ENCODE measurements around the gene EVA1A.

Gene EVA1A

DNA sequence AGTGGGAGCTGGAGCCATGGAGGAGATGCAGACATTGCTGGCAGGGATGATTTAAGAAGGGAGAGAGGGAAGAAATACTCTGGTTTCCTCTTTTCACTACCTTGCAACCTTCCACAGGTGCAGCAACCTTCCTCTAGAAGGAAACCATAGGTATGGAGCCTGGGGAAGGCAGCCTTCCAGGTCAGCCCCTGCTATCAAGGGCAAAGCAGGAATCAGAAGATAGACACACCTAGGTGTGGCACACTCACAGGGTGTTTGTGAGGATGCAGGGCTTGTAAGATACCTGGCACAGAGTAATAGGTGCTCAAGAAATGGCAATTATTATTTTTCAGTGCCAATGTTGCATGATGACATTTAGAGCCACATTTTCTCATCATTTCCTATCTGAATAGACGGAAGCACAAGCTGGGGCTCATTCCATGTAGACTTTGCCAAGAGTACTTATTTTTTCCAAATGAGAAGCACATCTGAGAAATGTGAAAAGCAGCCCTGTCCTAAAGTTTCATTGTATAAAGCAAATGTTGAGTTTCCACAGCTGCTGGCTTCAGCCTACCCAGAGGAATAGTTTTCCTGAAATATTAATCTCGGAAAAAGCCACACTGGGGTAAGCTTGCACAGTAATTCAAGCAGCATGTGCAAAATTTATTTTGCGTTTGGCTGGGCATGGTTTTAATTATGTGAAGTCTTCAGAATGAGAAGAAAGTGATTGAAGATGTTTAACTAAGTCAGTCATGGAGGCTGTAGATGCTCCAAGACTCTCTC is 20.6 kb downstream of the EVA1A start:
- DNase-seq: no peak

DNA sequence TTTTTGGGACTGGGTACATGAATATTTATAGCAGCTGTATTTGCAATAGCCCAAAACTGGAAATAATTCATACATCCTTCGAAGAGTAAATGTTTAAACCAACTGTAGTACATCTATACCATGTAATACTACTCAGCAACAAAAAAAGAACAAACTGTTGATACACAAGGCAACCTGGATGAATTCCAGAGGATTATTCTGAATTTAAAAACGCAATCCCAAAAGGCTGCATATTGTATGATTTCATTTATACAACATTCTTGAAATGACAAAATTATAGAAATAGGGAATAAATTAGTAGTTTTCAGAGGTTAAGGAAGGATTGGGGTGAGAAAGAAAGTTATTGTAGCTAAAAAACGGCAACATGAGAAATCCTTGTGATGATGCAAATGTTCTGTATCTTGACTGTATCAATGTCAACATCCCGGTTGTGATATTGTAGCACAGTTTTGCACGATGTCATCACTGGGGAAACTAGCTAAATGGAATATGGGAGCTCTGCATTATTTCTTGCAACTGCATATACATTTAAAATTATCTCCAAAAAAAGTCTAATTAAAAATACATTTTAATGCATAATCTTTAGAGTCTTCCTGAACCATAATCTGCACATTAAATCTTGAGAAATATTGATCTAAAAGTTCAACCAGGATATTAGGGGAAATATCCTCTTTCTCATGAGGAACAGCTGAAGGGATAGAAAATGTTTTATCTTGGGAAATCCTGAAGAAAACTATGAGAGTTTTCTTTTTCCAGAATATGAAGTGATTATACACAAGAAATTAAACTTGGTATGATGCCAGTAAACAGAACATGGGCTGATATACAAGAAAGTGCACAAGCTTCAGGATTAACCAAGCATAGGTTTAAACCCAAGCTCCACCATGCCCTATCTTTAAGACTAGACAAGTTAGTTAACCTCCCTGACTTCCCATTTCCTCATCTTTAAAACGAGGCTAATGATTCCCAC is 21.9 kb downstream of the EVA1A start:
- no peak for DNase-seq

DNA sequence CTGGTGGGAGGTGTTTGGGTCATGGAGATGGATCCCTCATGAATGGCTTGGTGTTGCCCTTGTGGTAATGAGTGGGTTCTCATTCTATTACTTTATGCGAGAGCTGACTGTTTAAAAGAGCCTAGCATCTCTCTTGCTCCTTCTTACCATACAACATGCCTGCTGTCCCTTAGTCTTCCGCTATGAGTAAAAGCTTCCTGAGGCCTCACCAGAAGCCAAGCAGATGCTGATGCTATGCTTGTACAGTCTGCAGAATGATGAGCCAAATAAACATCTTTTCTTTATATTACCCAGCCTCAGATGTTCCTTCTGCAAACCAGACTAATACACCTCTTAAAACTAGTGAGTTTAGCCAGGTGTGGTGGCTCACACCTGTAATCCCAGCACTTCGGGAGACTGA is 23.1 kb downstream of the EVA1A start:
- DNase-seq: no peak

DNA sequence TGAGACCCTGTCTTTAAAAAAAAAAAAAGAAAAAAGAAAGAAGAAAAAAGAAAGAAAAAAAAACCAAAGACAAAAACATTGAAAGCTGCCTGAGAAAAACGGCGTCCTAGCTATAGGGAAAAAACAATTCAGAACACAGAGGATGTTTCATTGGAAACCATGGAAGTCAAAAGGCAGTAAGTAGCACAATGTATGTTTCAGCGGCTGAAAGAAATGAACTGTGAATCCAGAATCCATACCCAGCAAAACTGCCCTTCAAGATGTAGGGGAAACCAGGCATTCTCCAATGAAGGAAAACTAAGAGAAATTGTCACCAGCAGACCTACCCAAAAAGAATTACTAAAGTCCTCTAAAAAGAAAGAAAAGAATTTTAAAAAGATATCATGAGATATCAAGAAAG is 27.6 kb downstream of the EVA1A start:
- DNase-seq: no peak

DNA sequence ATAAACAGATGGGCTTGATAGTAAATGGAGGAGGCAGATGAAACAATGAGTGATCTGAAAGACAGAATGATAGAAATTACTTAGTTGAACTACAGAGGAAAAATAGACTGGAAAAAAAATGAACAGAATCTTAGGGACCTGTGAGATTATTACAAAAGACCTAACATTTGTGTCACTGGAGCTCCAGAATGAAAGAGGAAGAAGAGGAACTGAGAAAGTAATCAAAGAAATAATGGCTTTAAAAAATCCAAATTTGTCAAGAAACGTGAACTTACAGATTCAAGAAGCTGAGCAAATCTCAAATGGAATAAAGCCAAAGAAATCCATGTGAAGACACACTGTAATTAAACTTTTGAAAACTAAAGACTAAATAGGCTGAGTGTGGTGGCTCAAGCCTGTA is 28.3 kb downstream of the EVA1A start:
- no peak for DNase-seq

DNA sequence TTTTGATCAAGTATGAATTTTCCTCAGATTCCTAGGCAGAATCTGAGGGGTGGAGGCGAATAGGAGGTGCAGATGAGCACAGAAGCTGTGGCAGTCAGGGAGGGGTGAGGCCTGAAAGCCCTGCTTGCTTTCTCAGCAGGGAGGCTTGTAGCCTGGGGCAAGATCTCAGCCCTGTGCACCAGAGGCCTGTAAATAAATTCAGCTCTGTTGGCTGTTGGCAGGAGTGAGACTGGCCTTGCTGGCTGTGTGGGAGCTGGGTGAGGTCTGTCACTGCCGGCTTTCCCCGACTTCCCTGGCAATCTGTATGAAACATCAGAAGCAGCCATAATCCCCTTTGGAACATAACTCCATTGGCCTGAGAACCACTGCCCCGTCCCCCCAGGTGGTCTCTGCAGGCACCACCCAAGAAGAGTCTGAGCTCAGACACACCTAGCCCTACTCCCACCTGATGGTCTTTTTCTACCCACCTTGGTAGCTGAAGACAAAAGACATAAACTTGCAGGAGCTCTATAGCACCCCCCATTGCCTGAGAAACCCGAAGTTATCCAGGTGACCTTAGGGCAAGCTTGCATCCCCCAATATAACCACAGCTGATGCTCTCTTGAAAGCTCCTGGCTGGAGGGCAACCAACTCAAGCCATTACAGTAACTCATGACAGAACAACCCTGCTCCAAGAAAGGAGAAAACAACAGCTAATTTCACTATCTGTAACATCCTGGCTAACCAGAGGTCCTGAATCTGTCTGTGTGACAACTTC is 32.3 kb downstream of the EVA1A start:
- no peak for DNase-seq

DNA sequence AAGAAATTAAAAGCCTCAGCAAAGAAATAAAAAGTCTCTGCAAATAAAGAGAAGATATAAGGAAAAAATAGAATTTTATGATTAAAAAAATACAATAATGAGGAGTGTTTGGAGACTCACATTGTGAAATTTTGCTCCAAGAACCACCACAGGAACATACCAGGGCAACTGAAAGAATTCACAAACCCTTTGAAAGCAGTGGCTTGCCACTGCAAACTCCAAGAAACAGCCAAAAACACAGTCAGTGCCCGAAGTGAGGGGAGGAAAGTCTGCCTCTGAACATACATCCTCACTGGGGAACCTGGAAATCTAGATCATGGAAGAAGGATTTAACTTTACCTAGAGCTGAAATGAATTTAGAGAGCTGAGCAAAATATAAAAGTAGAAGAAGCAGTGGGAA is 33.1 kb downstream of the EVA1A start:
- no peak for DNase-seq

DNA sequence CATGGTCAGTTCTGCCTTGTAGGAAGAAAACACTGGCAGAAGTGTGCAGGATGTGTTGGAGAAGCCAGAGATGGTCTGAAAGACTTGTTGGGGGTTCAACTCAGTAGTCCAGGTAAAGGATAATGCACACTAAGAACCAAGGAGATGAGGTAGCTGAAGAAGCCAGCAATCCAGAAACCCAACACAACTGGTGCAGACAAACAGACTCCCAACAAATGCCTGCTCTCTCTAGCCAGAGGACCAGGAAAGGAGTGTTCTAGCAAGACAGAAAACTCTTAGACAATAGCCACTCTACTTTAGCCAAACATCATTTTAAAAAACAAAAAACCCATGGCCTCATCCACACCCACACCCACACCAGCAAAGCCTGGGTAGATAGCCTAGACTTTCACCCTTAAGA is 33.9 kb downstream of the EVA1A start:
- no peak for DNase-seq

DNA sequence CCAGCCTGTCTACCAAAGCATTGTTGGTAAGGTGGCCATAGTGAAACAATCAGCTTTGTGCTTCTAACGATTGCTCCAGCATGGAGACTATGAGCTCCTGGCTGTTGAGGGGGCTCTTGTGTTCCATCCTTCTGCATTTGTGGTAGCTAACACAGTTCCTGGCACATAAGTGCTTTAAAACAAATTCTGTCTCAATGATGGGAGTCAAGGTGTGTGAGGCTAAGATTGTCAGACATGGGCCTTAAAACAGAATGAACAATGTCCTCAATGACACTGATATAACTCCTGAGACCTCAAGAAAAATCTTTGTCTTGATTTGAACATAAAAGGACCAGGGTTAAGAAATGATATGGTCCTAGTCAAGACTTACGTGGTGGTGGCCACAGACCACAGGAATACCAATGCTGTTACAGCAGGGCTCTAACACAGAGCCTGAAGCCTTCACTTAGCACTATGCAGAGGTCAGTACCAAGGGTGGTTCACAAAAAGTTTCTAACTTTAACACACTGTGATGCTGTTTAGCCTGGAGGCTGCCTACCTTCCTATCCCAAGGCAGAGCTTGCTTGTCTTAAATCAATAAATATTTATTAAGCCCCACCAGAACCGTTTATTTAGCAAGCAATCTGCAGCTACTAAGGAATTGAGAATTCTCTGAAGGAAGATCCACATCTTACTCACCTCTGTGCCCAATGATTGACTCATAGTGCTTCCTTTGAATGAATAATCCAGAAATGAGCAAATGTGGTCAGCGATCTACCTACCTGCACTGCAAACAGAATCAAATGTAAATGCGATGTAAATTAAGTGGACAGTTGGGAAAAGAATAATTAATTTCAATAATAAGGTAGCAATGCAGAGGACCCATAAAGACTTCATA is 35.1 kb downstream of the EVA1A start:
- DNase-seq: no peak

DNA sequence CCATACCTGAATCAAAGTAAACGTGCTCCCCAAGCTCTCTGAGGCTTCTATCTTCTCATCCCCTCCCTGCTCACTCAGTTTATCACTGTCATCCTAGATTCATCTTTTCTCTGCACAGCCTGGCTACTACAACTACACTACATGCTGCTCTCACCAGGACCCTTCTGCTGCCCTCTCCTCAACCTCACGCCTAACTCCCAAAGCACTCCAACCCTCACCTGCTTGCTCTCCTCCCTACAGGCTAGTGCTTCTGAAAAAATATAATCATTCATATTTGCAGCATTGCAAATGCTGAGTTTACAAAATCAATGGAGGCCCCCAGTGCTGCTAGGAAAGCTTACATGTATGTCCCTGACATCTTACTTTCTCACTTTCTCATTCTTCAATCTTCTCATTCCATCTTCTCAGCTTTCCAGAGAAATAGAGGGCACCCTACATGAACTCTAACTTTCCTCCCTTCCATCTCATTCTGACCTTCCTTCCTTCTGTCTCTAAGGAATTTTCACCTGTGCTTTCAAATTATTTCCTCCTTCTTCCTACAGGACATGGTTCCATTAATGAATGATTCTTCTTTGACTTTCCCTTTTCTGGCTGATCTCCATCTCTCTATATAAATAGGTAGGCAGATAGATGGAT is 36.3 kb downstream of the EVA1A start:
- DNase-seq: no peak

DNA sequence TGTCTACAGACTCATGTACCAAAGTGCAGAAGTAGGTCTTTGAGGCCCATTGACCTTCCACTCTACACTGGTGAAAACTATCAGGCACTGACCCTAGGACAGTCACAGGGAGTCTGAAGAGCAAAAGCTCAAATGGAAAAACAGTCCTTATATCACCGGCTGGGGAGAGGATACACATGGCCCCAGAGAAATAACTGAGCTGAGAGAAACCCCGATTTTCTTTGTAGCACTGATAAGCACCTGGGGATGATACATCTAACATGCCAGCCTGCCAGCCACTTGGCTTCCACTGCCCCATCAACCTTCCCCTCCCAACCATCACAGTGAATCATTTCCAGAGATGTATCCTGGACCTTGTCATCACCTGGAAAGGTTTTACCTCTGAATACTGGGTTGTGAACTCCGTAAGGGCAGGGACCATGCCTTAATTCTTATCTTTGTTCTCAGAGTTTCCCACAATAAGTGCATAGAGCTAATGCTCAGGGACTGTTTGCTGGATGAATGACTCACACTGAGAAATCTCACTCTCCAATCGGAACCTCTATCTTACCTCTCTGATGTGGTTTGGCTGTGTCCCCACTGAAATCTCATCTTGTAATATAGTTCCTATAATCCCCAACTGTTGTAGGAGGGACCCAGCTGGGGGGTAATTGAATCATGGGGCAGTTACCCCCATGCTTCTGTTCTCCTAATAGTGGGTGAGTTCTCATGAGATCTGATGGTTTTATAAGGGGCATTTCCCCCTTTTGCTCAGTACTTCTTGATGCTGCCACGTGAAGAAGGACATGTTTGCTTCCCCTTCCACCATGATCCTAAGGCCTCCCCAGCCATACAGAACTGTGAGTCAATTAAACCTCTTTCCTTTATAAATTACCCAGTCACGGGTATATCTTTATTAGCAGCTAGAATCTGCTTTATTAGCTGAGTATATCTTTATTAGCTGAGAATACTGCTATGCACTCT is 37.1 kb downstream of the EVA1A start:
- DNase-seq: no peak

DNA sequence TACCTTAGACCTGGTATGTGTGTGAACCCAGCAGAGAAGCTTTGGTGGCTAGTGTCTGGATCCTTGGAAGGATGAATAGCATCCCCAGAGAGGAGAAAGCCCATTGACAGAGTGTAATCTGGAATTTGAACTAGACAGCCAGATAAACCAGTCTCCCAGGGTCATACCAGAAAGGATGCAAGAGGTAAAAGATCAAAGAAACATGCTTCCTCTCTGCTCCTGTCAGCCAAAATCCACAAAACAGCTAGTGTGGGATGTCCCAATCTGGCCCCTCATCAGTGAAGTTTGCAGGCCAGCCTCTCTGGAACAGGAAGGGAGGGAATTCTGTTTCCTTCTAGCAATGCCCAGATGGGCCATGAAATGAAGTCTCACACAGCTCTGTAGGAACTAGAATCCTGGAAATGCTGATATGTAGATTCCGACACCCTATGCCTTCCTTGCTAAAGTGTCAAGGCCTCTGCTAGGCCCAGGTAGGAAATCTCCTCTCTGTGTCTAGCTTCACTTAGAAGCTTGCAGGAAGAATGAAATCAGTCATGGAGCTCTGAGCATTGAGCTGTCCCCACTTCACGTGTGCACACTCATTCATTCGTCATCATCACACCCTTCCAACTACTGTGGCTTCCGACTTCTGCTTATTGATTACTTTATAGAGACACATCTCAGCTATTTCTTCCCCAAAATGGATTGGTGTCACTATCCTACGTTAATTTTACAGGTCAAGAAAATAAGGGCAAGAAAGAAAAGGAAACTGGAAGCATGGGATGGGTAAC is 38.0 kb downstream of the EVA1A start:
- no peak for DNase-seq

DNA sequence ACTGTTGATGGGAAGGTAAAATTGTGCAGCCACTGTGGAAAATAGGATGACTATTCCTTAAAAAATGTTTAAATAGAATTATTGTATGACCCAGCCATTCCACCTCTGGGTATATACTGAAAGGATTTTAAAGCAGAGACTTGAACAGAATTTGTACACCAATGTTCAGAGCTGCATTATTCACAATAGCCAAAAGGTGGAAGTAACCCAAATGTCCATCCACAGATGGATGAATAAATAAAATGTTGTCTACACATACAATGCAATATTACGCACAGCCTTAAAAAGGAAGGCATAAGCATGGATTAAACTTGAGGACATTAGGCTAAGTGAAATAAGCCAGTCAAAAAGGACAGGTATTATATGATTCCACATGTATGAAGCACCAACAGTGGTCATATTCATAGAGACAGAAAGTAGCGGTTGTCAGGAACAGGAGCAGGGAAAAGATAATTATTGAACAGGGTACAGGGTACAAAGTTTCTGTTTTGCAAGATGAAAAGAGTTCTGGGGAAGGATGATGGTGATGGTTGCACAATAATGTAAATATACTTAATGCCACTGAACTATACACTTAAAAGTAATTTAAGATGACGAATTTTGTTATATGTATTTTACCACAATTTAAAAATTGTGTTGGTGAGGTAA is 39.4 kb downstream of the EVA1A start:
- DNase-seq: no peak

DNA sequence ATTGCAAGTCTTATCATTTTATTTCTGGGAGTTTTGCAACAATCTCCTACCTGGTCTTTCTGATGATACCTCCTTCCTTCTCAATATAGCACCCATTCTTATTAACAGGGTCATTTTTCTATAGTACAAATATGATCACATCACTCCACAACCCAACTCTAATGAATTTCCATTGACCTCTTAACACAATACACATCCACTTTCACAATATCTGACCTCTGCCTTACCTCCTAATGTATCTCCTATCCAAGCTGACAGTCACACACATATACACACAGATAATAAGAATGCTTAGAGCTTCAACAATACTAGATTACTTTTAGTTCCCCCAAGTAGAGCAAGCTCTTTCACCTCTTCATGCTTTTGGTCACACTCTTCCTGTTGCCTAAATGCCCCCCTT is 40.9 kb downstream of the EVA1A start:
- no peak for DNase-seq

DNA sequence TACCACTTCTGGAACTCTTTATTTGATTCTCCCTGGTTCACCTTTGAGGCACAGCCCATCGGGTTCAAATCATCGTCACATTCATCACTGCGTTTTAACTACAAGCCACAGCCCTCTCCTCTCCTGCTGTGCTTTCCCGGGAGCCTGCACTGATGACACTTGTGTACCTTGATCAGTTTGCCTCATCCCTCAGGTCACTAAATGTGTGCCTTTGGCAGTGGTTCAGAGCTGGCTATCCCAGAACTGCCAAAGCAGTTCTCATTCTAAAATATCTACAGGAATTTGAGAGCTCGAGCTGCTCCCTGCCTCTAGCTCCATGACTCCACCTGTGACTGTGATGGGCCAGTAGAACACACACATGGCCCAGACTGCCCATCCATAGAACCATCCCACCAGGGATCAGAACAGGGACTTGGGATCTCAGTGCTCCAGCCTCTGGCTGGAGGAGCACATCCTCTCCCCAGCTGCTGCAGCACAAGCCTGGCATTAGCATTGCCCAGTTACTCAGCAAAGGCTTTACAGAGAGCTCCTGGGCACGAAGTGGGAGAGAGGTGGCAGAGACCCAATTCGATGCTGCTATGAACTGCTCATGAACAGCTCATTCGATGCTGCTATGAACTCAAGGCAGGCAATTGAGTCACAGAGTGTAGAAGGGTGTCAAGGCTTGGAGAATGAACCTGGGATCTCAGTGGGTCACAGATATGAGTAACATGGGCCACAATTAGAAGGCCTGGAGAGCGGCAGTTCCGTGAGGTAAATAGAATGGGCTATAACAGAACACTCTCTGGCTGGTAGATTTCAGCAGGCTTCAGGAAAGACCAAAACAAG is 41.9 kb downstream of the EVA1A start:
- no peak for DNase-seq

DNA sequence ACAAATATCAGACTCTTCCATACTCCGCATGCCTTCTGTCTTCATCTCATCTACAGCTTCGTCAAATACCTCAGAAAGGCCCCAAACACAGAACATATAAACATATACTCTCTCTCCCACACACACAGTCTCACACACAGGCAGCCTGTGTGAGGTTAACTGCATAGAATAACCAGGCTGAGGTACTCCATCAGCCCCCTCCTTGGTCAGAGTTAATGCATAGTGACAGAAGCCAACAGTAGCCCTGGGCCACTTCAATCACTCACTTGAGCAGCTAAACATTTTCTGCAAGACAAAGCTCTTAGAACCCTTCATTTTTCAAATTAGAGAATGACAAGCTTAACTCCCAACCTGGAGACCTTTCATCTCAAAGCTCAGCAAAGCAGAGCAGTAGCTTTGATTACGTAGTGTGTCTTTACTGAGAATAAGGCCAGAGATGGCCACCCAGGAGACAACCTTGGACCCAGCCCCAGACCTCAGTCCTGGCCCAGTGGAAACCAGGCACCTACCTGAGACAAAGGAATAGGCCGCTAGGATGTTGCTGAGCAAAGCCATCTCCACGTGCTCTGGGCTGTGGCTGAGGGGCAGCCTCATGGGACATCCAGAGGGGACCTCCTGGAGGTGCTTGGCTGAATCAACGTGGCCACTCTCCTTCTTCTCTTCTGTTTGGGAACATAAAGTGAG is 43.0 kb downstream of the EVA1A start:
- DNase-seq: no peak
